ENCODE data around the gene AS3MT. TPM values are rescaled to one million over a fixed set of nuclear protein-coding genes. Genes with fewer than 3 reads are reported as not detected.
A peak's percentile ranks its signal among the peaks of the same experiment; 100 is the strongest.

The AS3MT gene
- total and polyA plus RNA-seq, 10 of the 15 experiments (the other 5 are each of a cell fraction or from before 2014, with no cell fraction given), result 0.11 to 1.0 (median 0.39) TPM; not detected in 2

DNA sequence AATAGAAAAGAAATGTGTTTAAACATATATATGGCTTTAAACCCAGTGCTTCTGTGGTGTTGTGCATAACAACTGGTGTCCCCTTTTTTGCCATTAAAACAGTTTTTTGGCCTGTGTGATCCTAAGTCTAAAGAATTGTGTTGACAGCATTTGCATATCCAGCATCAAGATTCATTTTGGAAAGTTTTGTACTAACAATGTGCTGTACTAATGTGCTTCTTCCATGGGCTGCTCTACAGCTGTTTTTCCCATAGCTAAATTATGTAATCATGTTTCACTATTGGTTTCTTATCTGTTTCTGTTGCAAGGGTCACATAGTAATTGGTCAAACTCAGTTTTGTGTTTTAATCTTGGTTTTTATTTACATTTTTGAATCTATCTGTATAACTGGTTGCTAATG lies 54.3 kb downstream of the AS3MT start:
- CTCF ChIA-PET, result interaction anchor here (0.8 to 1.1 kb wide), 2 partner anchors 321 to 562 kb away, joined by 3 to 5 read pairs; no protein-coding TSS in a partner anchor
- H4K20me1 ChIP-seq (ENCODE audit: control insufficient read depth, insufficient read depth), result no peaks in the 10 kb centered on the region
- H3K4me3 ChIP-seq, result no peak overlapping the region
- DNase-seq (ENCODE audit: low read depth, low spot score), result no peak
- H3K36me3 ChIP-seq (ENCODE audit: control insufficient read depth in 2 of 2, insufficient read depth in 2 of 2, low read length in 1 of 2), result no peaks in the 10 kb centered on the region
- no peak overlapping the region for H3K27ac ChIP-seq (ENCODE audit: control insufficient read depth, insufficient read depth)
- FAIRE-seq, result no peak
- H3K27me3 ChIP-seq (replicated peaks in 1 of 2; ENCODE audit: control insufficient read depth in 2 of 2, insufficient read depth in 2 of 2, low read length in 1 of 2), result no peaks in the 10 kb centered on the region
- POLR2A ChIA-PET, result interaction anchor here (1.7 kb wide), 1 partner anchor 146 kb away, joined by 4 read pairs; no protein-coding TSS in a partner anchor
- peak overlapping the region; percentile 10; the same call in 1 of the 2 replicates for H3K4me2 ChIP-seq (ENCODE audit: control insufficient read depth, insufficient read depth)
- no peak overlapping the region for H3K9ac ChIP-seq (ENCODE audit: control insufficient read depth, insufficient read depth, low read length)
- H3K9me3 ChIP-seq (replicated peaks; ENCODE audit: control insufficient read depth, insufficient read depth, low read length), result no peaks in the 10 kb centered on the region; the same call in 2 of the 3 replicates
- SMC1A ChIA-PET (ENCODE audit: uncharacterized antibody, unreplicated experiment), result interaction anchor here (0.6 to 15.0 kb wide), 5 partner anchors 146 to 410 kb away, joined by 3 to 164 read pairs (median 4); no protein-coding TSS in a partner anchor
- RAD21 ChIA-PET (ENCODE audit: unreplicated experiment), result interaction anchor here (0.8 to 5.4 kb wide), 3 partner anchors 27 to 319 kb away, joined by 3 to 33 read pairs (median 4); no protein-coding TSS in a partner anchor
- BruUV-seq (replicated peaks), result no TSS peak
- intact Hi-C loops (cut with micrococcal nuclease; ENCODE audit: unreplicated experiment) (no loop called here), in situ Hi-C loops (cut with MboI) (no loop called here)
- ATAC-seq, result peak; percentile 34
- TF ChIP-seq ZNF687 (IDR thresholded peaks at IDR 0.05), result no peak
- peaks cover 12% of the 10 kb centered on the region for H3K4me1 ChIP-seq (ENCODE audit: control insufficient read depth, insufficient read depth, low read length)
- no peak overlapping the region for H2AFZ ChIP-seq (ENCODE audit: control insufficient read depth, low read depth, low read length)
- H3K79me2 ChIP-seq (ENCODE audit: control insufficient read depth, insufficient read depth, low read length), result peaks cover 4% of the 10 kb centered on the region

DNA sequence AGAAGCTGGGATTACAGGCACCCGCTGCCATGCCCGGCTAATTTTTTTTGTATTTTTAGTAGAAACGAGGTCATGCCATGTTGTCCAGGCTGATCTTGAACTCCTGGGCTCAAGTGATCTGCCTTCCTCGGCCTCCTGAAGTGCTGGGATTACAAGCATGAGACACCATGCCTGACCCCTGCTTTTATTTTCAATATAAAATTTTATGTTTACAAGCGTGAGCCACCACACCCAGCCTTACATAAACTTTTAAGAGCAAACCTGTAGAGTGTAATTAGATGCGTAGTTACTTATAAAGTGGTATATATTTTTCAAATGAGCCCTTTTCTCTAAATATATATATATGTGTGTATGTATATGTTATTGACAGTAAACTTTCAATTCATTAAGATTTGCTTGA lies 57.6 kb downstream of the AS3MT start:
- intact Hi-C loops (cut with micrococcal nuclease; ENCODE audit: unreplicated experiment), result no loop called here
- ChIA-PET CTCF (interaction anchor here (0.7 to 1.3 kb wide), 3 partner anchors 142 to 321 kb away, joined by 3 read pairs; no protein-coding TSS in a partner anchor), POLR2A (no interaction called here), SMC1A (ENCODE audit: uncharacterized antibody, unreplicated experiment) (interaction anchor here (1.5 to 1.6 kb wide), 2 partner anchors 9 to 19 kb away, joined by 4 to 5 read pairs; partner anchors contain the start of gene CNNM2), RAD21 (ENCODE audit: unreplicated experiment) (no interaction called here)
- no peak for FAIRE-seq
- Histone ChIP-seq H3K36me3 (ENCODE audit: control insufficient read depth in 2 of 2, insufficient read depth in 2 of 2, low read length in 1 of 2) (no peaks in the 10 kb centered on the region), H3K79me2 (ENCODE audit: control insufficient read depth, insufficient read depth, low read length) (no peaks in the 10 kb centered on the region), H3K9ac (ENCODE audit: control insufficient read depth, insufficient read depth, low read length) (no peak overlapping the region), H3K4me3 (no peak overlapping the region), H2AFZ (ENCODE audit: control insufficient read depth, low read depth, low read length) (no peak overlapping the region), H3K9me3 (replicated peaks; ENCODE audit: control insufficient read depth, insufficient read depth, low read length) (no peaks in the 10 kb centered on the region; the same call in 2 of the 3 replicates), H3K4me1 (ENCODE audit: control insufficient read depth, insufficient read depth, low read length) (no peaks in the 10 kb centered on the region), H4K20me1 (ENCODE audit: control insufficient read depth, insufficient read depth) (no peaks in the 10 kb centered on the region), H3K4me2 (ENCODE audit: control insufficient read depth, insufficient read depth) (no peak overlapping the region), H3K27ac (ENCODE audit: control insufficient read depth, insufficient read depth) (no peak overlapping the region), H3K27me3 (replicated peaks in 1 of 2; ENCODE audit: control insufficient read depth in 2 of 2, insufficient read depth in 2 of 2, low read length in 1 of 2) (no peaks in the 10 kb centered on the region)
- ATAC-seq, result no peak
- BruUV-seq (replicated peaks), result no TSS peak
- in situ Hi-C loops (cut with MboI), result no loop called here
- DNase-seq (ENCODE audit: low read depth, low spot score), result no peak
- WGBS (ENCODE audit: insufficient coverage, insufficient replicate concordance, low lambda C conversion rate, missing lambda C conversion rate), result 95% methylated on average over 6 of the region's 6 CpGs
- no peak for TF ChIP-seq TCF12 (IDR thresholded peaks at IDR 0.05; ENCODE audit: low read depth, low read length)
- TF ChIP-seq, protein P1, sequence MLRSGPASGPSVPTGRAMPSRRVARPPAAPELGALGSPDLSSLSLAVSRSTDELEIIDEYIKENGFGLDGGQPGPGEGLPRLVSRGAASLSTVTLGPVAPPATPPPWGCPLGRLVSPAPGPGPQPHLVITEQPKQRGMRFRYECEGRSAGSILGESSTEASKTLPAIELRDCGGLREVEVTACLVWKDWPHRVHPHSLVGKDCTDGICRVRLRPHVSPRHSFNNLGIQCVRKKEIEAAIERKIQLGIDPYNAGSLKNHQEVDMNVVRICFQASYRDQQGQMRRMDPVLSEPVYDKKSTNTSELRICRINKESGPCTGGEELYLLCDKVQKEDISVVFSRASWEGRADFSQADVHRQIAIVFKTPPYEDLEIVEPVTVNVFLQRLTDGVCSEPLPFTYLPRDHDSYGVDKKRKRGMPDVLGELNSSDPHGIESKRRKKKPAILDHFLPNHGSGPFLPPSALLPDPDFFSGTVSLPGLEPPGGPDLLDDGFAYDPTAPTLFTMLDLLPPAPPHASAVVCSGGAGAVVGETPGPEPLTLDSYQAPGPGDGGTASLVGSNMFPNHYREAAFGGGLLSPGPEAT (IDR thresholded peaks at IDR 0.05; ENCODE audit: low read depth), result no peak
